Skin epidermis (tissue), 12 donors: Measurements from ENCODE around the gene LDLRAD4.
"Not testable (repeated sequence)": the region's sequence is repeated elsewhere in the genome, so short reads cannot be mapped to it uniquely, and the experiment has no call there.

ENCODE experiments used
- H3K27ac ChIP-seq, 21 experiments: fragments of 200-600 bp; sonication (generic) in 11 of 21; one replicate each; pipeline ENCODE4 v1.5.0; 2020; ENCODE audit warnings: mild to moderate bottlenecking in 3 of 21, inconsistent platforms in 2 of 21, moderate library complexity in 2 of 21
- H3K4me3 ChIP-seq, 7 experiments: fragments of 200-600 bp; sonication (generic) in 2 of 7; one replicate each; pipeline ENCODE4 v1.5.0; 2020; ENCODE audit warnings: inconsistent platforms in 2 of 7, mild to moderate bottlenecking in 2 of 7, moderate library complexity in 1 of 7

LDLRAD4 gene

DNA sequence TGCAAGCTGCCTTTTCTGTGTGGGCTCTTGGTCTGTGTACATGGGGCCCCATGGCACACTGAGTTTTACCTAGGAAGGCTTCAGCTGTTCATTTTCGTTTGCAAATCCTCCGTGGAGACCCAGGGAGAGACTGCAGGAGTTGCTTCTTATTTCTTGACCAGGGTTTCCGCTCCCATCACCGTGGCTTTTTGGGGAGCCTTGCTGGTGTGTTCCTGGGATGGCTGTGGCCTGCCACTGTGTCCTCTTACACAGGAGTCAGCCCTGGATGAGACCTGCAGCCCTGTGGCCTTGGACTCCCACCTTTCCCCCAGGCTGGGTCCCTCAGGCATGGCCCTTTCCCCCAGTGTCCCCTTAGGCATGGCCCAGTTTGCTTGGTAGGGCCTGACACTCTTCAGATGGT is 370.8 kb downstream of the LDLRAD4 start:
- no peak overlapping the region for H3K4me3 ChIP-seq
- H3K27ac ChIP-seq: no peak overlapping the region

DNA sequence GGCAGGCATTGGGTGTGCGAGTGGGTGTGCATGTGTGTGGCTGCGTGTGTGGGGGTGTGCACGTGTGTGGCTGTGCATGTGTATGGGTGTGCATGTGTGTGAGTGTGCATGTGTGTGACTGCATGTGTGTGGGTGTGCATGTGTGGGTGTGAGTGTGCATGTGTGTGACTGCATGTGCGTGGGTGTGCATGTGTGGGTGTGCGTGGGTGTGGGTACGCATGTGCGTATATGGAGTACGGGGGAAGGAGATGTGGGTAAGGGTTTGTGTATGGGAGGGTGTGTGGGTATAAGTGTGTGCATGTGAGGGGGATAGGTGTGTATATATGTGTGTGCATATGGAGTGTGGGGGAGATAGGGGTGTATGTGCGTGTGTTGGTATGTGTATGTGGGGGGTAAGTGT is 371.4 kb downstream of the LDLRAD4 start:
- Histone ChIP-seq H3K27ac (no peak overlapping the region), H3K4me3 (no peak overlapping the region)

DNA sequence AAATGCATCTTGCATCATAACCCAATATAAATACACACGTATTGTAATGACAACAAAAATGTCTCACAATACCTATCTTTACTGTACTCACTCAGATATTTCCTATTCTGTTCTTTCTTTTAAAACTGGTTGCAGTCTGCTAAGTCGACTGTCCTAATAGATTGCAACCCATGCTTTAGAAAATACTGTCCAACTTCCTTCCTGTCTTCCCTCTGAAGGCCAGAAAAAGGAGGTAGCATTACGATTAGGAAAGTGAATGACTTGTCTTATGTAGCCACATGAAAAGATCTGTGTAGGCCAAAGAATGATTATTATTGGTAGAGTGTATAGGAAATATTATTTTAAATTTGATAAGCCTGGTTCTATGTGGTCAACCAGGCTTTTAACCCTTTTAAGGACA is 373.7 kb downstream of the LDLRAD4 start:
- H3K4me3 ChIP-seq: no peak overlapping the region
- no peak overlapping the region for H3K27ac ChIP-seq

DNA sequence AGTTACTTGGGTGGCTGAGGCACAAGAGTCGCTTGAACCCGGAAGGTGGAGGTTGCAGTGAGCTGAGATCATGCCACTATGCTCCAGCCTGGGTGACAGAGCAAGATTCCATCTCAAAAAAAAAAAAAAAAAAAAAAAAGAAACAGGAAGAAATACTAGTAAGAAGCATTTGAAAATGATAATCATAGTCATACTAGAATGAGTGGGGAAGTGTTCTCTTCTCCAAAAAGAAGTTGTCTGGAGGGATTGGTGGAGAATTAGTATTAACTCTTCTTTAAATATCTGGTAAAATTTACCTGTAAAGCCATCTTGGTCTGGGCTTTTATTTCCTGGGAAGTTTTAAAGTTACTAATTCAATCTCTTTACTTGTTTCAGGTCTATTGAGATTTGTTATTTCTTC is 376.0 kb downstream of the LDLRAD4 start:
- no peak overlapping the region for H3K4me3 ChIP-seq
- no peak overlapping the region for H3K27ac ChIP-seq

DNA sequence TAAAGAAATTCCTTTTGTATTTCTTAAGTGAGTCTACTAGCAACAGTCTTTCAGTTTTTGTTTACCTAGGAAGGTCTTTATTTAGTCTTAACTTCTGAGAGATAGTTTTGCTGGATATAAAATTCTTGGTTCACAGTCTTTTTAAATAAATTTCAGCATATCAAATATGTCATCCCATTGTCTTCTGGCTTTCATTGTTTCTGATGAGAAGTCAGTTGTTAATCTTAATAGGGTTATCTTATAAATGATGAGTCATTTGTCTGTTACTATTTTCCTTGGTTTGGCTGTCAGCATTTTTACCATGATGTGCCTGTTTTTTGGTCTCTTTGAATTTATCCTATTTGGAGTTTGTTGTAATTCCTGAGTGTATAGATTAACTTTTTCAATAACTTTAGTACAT is 378.5 kb downstream of the LDLRAD4 start:
- Histone ChIP-seq H3K27ac (no peak overlapping the region), H3K4me3 (no peak overlapping the region)

DNA sequence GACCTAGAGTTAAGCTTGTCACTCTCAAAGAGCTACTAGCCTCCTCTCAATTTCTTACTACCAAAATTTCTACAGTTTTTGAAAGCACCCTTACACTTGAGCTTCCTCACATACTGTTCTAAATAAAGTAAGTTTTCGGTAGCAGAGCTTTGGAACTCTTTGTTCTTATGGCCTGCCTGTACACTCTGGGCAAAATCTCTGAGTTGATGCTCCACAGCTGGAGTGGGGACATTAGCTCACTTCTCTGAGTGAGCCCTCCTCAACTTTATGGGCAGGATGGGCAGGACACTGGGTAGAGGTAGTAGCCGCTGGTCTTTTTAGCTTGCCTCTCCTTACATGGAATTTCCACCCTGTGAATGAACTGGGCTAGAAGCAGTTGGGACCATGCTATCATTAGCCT is 380.0 kb downstream of the LDLRAD4 start:
- no peak overlapping the region for H3K27ac ChIP-seq

DNA sequence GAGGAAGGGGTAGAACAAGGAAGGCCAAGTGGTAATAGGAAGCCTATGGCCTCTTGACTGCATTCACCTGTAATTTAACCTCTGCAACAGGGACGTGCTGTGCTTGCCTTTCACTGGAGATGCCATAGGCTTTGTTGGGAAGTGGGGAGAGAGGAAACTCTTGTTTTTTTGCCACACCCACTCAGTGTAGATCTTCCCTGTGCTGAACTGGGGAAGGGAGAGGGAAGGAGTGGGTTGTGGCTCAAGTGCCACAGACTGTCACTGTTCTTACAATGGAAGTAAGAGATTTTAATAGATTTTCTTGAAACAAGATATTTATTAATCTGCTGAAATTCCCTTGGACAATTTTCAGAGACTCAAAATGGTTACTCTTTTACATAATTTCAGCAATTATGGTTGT is 380.5 kb downstream of the LDLRAD4 start:
- no peak overlapping the region for H3K27ac ChIP-seq
- no peak overlapping the region for H3K4me3 ChIP-seq

More for the DNA sequence above, 380.0 kb downstream of the LDLRAD4 start:
- no peak overlapping the region for H3K4me3 ChIP-seq

DNA sequence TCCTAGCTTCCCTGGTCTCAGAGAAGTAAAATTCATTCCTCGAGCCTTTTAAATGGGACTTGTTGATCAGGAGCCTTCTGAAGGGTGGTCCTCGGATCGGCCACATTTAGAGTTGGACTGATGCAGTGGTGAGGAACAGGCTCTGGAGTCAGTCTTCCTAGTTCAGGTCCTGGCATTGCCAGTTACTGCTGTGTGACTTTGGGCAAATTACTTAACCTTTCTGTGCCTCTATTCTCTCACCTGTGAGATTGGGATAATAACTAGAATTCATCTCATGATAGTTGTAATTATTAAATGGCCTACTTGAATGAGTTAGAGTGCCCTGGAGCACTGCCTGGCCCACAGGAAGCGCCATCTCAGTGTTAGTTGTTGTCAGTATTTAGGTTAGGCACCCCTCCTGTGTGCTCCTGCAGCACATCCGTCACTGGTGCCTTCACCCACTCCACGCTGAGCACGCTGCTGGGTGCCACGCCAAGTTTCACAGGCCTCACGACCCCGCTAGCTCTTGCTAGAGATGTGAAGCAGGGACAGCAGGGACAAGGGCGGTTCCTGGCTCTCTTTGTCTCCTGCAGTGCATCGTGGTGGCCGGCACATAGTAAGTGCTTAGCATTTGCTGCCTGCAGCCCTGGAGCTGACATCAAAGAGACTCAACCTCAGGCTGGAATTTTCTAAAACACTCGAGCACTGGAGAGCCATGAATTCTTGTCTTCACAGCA is 384.9 kb downstream of the LDLRAD4 start:
- no peak overlapping the region for H3K4me3 ChIP-seq
- no peak overlapping the region for H3K27ac ChIP-seq

DNA sequence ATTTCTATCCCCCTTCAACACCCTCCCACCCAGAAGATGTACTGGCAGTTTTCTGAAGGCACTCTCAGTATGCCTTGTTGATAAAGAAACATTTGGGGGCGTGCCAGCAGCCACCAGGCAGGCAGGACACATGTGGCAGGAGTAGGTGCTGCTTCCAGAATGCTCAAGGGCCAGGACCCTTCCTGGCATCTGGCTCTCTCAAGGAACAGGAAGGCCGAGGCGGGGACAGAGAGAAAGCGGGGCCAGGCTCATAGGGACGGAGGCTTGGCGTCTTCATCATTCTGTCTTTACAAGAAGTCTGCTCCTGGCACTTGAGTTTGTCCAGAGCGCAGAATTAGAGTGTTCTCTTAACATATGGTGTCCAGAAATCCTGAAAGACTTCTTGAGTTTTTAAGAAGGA is 386.2 kb downstream of the LDLRAD4 start:
- no peak overlapping the region for H3K27ac ChIP-seq
- no peak overlapping the region for H3K4me3 ChIP-seq

DNA sequence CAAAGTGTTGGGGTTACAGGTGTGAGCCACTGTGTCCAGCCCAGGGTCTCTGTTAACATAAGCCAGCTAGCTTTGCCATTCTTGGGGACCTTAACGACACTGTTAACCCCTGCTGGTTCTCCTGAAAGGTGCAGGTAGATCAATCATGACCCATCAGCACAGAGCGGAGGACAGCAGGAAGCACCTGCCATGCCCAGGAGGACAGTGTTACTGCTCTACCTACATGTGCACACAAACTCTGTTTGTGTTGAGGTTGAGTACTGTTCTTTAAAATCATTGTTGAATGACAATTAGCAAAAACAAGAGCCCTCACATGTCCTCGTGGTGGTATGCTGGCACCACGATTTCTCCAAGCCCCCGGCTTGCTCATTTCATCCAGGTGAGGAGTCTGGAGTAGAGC is 386.9 kb downstream of the LDLRAD4 start:
- Histone ChIP-seq H3K4me3 (no peak overlapping the region), H3K27ac (no peak overlapping the region)

DNA sequence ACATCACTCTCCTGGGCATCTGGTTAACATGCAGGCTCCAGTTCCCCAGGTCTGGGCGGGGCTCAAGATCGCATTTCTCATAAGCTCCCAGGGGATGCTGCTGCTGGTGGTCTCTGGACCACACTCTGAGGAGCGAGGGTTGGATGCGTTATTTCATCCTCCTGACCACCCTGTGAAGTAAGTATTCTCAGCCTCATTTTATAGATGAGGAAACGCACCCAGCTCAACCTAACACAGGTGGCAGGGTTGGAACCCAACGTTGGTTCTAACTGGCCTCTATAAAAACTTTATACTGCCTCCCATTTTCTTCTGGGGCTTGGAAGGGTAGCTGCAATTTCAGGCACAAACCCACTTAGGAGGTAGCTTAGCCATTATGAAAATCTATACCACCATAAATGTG is 387.3 kb downstream of the LDLRAD4 start:
- Histone ChIP-seq H3K27ac (no peak overlapping the region), H3K4me3 (no peak overlapping the region)

DNA sequence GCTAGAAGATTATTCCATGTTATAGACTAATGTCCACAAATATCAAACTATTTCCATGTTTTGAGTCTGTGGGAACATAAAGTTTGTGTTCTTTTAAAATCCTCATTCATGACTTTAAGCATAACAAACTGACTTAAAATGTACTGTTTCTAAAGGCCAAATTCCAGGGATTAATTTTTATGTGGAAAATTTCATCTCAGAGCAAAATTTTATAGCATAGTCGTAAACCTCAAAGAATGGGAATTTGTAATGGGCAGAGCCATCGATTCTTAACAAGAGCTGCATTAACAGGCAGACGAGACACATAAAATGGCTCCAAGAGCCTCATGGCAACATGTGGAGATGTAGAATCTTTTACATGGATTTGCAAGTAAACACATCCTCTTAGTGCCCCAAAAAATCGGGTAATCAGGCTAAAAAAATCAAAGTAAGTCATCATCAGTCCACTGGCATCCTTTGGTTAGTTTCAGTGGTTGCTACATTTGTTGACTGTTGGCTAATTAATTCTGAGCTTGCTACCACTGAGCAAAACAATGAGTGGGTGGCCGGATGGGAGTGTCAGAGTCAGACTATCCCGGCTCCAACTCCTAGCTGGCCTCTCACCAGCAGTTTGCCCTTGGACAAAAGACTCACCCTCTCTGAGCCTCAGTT is 388.2 kb downstream of the LDLRAD4 start:
- Histone ChIP-seq H3K27ac (peak overlapping the region in 1 of 21 experiments; percentile 15), H3K4me3 (no peak overlapping the region)

DNA sequence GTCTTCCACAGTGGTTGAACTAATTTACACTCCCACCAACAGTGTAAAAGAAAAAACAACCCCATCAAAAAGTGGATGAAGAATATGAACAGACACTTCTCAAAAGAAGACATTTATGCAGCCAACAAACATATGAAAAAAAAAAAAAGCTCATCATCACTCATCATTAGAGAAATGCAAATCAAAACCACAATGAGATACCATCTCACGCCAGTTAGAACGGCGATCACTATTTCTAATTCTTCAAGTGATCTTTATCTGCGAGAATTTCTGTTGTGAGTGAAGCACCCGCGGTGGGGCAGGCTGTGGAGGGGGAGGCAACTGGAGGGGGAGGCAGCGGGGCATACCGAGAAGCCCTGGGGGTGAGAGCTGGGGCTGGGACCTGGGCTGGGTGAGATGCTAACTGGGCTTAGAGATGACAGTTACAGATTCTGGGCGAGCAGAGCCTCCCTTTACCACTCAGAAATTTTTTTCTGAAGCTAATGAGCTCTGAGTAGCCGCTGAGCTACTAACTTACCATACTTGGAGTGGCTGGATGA is 389.5 kb downstream of the LDLRAD4 start:
- H3K27ac ChIP-seq: peak overlapping the region in 2 of 21 experiments; percentile 10 to 31

DNA sequence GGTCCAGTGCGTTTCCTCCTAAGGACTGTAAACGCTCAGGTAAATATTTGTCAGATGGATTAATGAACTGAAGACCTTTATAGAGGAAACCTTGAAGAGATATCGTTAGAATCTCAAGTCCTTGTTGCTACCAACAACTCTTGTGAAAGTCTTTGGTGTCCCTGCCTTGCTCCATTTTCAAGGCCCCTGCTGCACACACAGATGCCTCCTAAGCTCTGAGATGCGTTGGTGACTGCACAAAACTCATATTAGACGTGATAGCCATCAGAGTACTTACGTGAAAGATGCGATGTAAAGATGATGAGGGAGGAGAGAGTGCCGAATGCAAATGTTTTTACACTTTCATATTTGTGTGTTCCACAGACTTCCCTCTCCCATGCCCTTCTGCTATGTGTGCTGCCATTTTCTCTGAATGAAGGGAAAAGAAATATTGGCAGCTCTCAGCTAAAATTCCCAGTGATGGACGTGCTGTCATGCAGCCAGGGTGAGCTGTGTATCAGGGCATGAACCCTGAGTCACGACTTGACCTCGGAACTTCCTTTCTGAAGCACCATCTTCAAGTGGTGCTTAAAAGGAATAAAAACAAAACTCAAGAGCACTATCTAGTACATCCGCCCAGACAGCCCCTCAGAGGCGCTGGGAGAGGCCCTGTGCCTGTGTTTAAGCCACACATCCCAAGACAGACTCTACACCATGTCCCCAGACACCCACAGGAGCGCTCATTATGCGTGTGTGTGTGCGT is 390.4 kb downstream of the LDLRAD4 start:
- no peak overlapping the region for H3K4me3 ChIP-seq
- H3K27ac ChIP-seq: peak overlapping the region in 4 of 21 experiments; percentile 10 to 93 (median 26)

More for the DNA sequence above, 389.5 kb downstream of the LDLRAD4 start:
- not testable (repeated sequence) for H3K4me3 ChIP-seq

DNA sequence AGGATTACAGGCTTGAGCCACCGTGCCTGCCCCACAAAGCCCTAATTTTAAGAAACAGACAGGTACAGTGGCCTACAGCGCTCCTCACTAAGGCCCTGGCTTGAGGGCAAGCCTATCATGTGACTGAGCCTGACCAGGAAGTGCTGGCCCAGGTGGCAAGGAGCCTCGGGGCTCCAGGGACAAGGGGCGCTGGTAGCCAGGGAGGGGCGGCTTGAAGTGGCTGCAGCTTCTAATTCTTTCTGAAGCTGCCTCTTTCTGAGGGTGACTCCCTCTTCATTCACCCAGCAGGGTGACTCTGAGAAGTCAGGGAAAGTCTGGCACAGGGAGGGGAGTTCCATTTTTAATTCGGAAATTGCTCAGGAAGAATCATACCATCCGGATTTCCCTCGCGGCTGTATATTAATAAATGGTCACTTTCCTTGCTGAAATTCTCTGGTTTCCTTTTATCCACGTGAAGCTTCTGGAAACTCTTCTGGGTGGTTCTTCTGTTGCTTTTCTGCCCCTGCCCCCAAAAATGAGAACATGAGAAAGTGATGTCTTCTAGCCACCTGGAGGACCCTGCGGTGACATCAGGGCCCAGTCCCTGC is 392.1 kb downstream of the LDLRAD4 start:
- Histone ChIP-seq H3K4me3 (peak overlapping the region in 6 of 7 experiments; percentile 1 to 35 (median 18)), H3K27ac (peak overlapping the region in 14 of 21 experiments; percentile 10 to 93 (median 76))

DNA sequence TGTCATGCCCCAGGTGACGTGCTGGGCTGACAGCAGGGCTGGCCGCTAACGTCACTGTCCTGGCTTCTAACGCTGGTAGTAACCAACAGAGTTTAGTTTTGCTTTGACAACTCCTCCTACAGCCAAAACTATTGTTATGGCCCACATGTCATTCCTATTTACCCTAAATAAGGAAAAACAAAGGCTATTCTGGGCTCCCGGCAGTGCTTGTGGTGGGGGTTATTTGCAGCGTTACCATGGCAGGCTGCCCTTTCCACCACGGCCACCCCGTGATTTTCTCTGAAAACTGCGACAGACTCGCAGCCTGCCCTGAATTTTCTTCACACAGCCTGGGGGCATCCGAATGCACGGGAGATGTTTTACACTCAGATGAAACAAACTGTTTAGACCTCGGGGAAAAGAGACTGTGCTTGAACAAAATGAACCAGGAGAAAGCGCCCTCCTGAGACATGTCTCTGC is 392.6 kb downstream of the LDLRAD4 start:
- H3K27ac ChIP-seq: peak overlapping the region in 15 of 21 experiments; percentile 10 to 93 (median 73)
- H3K4me3 ChIP-seq: peak overlapping the region in 6 of 7 experiments; percentile 1 to 35 (median 18)

DNA sequence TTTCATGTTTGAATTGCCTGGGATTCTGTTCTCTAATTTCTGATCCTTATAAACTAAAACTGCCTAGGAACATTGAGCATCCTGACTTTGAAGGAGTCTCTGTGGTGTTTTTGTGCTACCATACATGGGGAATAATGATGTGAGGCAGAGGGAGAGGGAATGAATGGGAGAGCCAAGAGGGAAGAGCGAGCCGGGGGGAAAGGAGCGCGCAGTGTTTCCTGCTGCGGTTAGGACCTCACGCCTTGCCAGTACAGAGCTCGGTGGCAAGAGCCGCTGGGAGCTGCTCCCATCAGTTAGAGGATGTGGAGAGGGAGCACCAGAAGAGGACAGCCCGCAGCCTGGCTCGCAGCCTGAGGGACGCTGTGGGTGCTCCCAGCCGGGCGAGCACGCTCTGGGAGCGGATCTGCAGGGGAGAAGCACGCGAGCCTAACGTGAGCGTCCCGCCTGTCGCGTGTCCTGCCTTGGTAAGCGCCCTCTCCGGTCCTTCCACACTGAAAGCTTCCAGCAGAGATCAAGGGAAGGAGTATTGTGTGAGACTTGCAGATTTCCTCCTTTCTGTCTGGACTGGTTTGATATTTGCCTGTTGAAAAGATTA is 393.1 kb downstream of the LDLRAD4 start:
- Histone ChIP-seq H3K4me3 (peak overlapping the region; percentile 1 to 35 (median 18)), H3K27ac (peak overlapping the region in 16 of 21 experiments; percentile 10 to 93 (median 73))

DNA sequence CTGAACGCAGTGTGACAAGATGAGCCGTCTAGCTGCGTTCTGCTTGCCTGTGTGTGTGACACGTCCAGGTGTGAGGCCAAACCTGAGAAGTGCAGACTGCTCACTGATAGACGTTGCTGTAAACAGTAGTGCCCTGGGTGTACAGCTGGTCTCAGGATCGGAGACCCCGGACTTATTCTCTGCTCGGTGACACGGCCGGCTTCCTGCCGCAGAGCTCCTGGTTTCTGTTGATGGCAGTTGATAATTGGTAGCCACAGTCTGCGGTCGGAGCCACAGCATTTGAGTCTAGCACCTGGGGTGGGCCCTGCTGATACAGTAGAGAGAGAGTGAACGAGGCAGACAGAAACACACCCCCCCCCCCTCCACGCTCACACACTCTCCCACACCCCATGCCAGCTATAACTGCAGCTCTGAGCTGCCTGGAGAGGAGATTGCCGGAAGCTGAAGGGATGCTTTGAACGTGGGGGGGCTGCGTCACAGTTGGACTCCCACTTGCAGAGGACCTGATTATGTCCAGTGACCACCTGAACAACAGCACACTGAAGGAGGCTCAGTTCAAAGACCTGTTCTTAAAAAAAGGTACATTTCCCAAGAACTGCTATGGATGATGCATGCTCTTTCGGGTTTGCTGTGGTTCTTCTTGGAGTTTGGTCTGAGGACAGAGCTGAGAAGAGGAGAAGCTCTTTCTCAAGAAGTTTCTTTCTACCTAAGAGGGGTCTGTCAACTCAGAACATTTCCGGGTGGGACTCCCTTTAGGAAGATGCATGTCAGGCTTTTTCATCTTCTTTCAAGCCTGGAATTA is 393.8 kb downstream of the LDLRAD4 start:
- Histone ChIP-seq H3K4me3 (peak overlapping the region in 5 of 7 experiments; percentile 1 to 35 (median 19)), H3K27ac (peak overlapping the region in 17 of 21 experiments; percentile 10 to 93 (median 73))
